ENCODE measurements around the gene RPTOR.

Gene RPTOR

DNA sequence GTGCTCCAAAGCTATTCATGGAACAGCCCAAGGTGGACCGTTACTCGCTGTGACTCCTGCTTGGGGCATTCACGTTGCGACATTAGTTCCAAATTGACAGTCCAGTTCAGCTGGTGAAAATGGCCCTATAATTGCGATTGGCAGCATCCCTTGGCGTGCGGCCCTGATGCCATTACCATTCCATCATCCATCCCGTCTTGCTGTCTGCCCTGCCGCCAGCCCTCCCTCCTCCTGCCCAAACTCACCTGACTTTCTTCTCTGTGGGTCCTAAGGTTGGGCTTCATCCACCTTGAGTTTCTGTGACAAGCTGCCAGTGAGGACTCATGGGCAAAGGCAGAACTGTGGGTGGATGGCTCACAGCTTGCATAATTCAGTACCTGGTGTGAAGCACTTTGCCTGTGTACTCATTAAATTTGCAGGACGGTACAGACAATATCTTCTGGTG is 104.6 kb downstream of the RPTOR start:
- FAIRE-seq: no peak

DNA sequence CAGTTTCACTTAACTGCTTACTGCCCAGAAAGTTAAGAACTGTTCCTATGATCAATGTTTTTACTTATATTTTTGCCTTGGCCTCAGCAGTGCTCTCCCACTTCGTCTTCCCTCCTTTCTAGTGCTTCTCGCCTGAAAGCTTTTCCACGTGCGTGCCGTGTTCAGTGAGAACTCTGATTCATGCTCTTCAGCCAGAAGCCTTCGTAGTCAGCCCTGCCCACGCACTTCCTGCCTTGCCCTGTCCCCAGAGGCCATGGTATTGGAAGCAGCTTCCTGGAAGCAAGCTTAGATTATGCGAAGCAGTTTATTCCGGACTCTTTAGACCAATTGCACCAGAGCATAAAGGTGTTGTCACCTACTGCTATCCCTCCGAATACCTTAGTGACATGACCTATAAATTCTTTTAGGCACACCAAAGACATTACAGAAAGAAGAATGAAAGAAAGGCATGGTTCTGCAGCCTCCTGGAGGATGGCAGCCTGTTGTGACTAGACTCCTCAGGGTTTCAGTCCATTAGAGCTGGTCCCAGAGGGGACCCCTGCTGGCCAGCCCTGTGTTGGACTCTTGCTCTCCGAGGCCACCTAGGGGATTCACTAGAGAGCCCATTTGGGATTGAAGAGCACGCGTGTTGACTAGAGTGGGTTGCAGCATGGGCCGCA is 105.2 kb downstream of the RPTOR start:
- FAIRE-seq: no peak

DNA sequence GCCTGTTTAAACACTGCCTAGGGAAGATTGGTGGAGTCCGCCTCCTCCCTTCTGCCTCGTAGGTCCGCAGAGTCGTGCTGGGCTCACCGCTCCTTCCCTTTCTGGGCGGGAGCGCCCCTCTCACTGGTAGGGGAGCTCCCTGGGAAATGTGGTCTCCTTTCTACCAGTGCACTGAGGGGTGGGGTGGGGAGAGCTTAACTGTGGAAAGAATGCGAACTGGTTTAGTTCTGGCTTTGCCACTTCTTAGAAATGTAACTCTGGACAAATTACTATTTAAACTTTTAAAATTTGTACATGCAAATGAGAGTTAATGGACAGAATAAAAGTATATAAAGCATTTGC is 105.7 kb downstream of the RPTOR start:
- FAIRE-seq: no peak

DNA sequence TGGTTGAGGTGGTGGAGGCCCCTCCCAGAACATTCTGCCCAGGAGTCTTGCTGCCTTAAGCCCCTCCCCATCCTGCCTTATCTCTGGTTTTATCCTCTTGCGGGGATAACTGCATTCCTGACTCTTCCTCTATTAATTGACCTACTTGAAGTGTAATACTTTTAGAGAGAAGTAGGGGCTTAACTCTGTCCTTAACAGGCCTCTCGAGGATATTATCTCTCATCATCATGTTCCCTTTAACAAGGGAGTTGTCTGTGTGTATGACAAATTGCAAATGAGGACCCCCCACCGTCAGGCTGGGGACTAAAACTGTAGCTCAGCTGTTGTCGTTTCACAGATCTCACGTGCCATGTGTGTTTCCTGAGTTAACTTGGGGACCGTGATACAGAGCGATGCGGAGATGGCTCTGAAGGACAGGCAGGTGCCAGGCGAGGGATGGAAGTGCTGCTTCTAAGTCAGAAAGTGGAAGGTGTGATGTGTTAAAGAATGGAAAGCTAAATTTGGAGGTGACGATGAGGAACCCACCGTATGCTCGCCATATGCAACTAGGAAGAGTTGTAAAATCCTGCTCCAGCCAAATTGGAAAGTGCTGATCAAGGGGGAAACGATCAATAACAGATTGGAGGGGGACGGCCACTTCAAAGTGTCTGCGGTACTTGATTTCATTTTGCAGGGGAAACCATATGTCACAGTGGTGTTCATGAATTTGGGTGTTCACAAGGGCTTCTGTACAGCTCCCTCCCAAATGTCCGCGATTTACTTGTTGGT is 106.3 kb downstream of the RPTOR start:
- no peak for FAIRE-seq

DNA sequence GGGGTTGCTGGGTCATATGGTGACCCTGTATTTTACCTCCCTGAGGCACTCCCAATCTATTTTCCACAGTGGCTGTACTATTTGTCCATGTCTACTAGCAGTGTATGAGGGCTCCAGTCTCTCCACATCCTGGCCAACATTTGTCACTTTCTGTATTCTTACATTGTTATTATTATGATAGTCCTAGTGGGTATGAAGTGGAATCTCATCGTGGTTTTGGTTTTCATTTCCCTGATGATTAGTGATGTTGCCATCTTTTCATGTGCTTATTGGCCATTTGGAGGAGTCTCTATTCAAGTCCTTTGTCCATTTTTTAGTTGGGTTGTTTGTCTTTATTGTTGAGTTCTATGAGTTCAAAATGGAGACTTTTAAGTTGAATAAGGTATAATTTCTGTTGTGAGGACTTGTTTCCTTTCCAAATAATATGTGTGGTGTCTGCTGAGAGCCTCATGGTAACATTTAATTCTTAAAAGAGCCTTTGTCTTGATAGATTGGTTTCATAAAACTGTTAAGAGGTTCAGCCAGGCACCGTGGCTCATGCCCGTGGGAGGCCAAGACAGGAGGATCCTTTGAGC is 108.2 kb downstream of the RPTOR start:
- FAIRE-seq: no peak

DNA sequence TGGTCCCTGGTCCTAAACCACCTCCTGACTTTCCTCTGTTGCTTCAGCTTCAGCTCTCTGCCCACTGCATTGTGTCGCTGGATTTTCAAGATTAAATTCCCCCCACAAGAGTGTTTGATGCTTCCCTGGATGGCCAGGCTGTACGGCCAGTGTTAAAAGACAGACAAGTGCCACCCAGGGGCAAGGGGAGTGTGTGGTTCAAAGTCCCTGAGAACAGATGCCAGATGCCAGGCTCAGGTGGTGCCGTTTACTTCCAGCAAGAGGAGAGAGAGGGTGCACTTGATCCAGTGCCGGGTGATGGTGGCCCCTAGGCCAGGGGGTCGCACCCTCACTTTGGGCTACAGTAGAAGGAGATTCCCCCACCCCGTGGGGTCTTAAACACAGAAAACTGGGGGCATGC is 109.2 kb downstream of the RPTOR start:
- FAIRE-seq: no peak

DNA sequence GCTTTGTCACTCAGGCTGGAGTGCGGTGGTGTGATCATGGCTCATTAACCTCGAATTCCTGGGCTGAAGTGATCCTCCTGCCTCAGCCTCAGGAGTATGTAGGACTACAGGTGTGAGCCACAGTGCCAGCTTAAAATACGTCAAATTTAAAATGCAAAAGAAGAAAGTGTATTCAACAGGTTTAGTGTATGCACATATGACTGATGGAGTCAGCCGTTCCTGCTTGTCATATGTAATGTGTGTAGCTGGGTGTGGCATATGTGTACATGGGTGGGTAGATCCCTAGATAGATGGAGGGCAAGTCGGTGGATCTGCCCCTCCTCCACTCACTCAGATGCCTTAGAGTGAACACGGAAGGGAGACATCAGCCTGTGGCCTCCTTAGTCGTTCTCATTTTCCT is 111.0 kb downstream of the RPTOR start:
- no peak for FAIRE-seq

DNA sequence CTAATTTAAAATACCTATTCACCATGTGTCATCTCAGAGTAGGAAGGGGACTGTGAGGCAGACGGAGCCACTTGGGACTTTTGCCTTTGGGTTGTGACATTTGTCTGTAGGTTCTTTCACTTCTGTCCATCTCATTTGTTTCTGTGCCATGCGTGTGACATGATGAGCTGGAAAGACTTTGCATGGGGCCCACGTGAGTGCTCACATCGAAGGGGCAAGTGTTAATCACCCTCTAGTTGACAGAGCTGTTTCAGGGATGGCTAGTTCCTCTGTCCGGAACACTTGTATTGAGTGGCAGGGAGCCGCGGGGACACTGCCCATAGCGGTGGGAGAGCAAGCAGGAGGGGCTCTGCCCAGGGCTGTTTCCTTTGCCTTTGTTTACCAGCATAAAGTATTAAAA is 112.0 kb downstream of the RPTOR start:
- FAIRE-seq: no peak

DNA sequence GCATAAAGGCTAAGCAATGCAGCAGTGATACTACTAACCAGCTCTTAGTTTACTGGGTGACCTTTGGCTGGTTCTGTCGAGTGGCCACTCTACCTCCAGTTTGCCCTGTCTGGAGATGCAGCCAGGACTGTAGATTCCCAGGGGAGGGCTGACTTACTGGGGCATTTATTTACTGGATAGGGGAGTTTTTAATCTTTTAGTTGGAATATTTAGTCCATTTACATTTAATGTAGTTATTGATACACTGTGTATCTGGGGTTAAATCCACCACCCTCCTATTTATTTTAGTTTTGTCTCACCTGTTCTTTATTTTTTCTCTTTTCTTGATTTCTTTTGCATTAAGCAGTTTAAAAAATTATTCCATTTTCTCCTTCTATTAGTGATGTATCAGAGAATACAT is 112.9 kb downstream of the RPTOR start:
- no peak for FAIRE-seq

DNA sequence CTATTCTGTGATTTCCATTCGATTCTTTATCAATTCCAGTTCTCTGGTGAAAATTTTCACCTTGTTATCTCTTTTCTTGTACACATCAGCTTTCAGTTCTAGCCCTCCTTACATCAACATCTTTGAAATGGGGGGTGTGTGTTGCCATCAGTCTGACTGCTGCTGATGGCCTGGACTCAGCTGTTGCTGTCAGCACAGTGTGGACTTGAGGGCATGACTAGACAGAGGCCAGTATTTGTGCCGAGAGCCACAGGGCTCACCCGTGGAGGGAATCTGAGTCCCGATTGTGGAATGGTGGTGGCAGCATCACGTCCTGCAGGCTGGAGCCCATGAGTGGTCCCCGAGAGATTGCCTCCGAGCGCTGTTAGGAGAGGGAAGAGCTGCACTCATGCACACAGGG is 114.2 kb downstream of the RPTOR start:
- FAIRE-seq: no peak

DNA sequence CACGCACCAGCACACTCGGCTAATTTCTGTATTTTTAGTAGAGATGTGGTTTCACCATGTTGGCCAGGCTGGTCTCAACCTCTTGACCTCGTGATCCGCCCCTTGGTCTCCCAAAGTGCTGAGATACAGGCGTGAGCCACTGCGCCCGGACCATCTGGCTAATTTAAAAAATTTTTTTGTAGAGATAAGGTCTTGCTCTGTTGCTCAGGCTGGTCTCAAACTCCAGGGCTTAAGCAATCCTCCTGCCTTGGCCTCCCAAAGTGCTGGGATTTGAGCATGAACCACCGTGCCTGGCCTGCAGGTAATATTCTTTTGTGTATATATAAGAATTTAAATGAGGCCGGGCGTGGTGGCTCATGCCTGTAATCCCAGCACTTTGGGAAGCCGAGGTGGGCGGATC is 115.0 kb downstream of the RPTOR start:
- FAIRE-seq: no peak

DNA sequence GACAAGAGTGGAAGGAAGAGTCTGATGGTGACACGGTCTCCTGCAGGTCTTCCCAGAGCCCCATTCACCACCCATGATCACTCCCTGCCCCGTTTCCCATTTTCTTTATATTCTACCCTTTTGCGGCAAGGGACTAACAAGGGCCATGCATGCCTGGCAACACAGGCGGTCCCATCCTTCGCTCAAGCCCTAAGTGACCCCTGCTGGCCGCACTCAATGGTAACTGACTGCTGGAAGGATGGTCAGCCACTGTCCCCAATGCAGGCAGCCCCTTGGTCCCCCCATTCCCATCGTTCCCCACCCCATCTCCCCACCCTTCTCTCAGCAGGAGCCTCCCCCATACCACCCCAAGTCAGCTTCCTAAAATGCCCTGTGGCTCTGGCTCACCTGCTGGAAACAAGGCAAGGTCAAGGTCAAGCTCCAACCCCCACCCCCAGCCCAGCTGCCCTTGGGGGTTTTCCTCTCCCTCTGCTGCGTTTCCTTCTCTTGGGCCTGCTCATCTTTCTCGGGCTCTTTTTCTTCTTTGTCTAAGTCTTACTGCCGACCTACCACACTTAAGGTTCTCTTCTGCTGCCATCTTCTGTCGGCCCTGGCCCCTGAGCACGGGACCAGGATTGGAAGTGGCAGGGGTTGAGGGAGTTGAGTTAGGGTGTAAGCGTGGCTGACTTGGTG is 116.0 kb downstream of the RPTOR start:
- FAIRE-seq: no peak

DNA sequence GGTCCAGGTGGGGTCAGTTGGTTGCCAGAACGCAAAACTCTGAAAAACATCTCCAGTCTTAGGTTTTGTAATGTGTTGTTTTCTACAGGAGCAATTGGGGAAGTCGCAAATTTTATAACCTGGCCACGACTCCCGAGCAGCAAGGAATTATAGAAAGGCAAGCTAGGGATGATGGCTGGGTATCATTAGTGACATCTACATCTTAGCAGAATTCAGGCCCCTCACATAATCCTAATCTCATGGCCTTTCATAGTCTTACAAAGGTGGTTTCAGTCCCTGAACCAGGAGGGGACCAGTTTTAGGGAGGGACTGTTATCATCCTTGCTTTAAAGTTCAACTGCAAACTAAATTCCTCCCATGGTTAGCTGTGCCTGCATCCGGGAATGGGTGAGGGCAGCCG is 117.9 kb downstream of the RPTOR start:
- FAIRE-seq: no peak

DNA sequence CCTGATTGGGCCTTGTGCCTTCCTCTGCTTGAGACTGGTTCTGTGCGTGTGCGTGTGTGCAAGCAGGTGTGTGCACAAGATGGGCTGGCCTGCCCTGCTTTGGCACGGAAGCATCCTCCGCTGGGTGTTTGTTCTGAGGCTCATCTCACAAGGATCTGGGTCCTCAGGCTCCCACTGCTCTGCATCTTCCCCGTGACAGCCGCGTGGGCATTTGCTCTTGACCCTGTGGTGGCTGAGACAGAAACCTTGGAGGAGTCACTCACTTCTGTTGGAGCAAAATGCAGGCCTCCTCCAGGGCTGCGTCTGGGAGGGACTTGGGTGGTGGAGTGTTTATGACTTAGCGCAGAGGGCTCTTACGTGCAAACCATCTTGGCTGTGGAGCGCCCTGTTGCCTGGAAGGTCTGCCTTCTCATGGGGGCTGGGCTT is 119.2 kb downstream of the RPTOR start:
- FAIRE-seq: no peak

DNA sequence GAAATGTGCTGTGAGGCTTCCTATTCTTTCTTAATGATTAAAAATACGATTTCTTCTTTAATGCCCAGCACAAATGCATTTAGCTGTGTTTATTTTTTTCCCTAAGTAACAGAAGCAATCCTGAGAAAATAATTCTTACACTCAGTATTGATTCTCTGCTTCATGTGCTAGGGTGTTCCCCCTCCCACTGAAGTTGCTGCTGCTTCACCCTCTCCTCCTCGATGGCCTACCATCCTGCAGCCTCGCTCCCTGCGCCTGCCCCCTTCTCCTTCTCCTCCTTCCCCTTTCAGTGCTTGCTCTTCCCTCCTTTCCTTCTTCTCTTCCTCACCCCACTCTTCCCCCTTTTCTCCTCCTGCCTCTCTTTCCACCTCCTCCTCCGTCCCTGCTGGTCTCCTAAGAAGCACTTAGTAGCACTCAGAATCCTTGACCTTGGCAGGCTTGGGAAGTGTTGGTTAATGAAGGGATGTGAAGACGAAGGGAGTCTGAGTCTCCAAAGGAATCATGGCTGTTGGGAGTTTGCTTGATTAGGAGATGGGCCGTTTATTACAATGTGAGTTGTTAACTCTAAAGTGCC is 119.7 kb downstream of the RPTOR start:
- FAIRE-seq: no peak

DNA sequence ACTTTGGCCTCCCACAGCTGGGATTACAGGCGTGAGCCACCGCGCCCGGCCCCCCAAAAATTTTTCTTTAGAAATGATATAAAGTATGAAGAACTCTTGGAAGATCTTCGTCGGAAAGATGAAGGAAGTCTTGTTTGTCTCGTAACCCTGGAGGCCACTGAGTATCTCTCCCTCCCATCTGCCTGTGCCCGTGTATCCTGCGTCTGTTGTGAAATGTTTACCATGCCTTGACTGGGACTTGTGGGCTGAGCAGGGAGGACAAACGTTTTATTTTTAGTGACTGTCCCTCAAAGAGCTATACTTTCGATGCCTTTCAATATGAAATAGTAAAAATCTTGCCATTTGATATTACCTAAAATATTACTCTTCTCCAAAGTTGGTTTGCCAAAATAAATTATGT is 121.2 kb downstream of the RPTOR start:
- FAIRE-seq: no peak

DNA sequence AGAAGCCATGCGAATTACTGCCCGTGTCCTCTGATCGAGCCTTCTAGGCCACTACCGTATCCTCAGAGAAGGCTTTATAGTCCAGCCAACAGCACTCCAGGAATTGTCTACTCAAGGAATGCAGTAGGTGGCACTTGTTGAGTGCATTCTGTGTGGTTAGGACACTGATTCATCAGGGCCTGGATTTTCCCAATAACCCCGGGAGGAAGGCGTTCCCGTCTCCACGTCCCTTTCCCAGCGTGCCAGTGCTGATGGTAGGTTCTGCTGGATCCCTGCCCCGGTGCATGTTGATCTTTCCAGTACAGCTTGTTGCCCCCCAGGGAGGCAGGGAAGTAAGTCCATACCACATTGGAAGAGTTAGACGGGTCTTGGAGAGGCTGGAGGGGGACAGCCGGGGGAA is 122.2 kb downstream of the RPTOR start:
- no peak for FAIRE-seq

DNA sequence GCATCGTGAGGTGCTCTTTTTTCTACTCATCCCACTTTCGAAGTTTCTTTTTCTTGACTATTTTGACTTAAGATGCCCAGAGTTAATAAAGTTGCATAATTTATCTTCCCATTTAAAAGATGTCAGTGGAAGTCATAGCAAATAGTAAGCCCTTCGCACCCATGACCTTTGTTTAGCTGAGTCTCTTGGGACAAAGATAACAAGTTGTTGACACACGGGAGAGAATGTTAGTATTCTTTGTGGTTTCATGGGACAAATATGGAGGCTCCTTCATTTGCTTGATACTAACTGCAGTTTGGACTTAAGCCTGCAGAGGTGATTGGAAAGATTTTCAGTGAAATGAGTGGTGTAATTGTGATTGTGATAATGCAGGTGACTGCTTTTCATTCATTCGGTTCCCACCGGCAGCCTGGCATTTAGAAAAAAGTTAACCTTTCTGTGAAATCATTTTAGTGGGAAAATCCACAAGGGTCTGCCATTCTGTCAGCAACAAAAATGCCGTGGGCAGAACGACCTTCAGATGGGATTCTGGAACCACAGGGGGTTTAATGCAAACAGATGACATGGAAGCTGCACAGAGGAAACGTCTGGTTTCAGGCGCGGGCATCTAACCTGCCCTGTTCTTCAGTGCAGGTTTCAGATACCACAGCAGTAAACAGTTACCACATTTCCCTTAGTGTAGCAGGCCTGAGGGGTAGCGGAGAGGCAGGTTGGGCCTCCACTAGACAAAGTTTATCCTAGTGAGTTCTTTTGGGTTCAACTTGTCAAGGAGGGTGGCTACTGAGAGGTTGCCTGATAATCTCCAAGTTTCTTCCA is 123.0 kb downstream of the RPTOR start:
- FAIRE-seq: no peak

DNA sequence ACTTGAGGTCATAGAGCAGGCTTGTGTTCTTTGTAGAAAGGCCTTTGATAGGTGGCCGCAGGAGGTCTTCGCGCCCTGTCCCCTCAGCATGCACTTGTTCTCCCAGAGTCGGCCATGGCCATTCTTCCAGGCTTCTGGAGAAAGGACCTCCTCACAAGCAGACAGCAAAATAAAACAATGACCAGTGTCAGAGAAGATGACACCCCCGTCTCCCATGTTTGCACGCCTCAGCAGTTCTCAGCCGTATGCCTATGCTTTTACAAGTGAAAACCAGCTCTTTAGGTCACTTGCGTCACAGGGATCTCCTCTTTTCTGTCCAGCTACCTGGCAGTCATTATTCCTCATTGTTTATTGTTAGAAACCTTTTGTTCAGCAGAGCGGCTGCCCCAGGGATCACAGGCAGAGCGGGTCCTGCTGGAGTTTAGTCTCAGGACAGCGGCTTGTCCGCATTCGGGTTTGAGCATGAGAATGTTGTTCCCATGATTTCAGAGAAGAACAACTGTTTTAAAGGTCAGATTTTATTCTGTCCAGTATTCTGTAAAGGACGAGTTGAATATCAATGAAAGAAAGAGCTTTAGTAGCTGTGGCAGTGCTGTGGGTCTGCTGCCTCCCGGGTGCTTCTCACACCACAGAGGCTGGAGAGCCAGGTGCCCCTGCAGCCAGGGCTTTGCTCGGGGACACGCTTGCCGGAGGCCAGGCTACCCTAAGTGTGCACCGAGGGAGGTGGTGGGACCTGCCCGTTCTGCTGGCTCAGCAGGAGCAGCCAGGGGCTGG is 123.9 kb downstream of the RPTOR start:
- FAIRE-seq: no peak

DNA sequence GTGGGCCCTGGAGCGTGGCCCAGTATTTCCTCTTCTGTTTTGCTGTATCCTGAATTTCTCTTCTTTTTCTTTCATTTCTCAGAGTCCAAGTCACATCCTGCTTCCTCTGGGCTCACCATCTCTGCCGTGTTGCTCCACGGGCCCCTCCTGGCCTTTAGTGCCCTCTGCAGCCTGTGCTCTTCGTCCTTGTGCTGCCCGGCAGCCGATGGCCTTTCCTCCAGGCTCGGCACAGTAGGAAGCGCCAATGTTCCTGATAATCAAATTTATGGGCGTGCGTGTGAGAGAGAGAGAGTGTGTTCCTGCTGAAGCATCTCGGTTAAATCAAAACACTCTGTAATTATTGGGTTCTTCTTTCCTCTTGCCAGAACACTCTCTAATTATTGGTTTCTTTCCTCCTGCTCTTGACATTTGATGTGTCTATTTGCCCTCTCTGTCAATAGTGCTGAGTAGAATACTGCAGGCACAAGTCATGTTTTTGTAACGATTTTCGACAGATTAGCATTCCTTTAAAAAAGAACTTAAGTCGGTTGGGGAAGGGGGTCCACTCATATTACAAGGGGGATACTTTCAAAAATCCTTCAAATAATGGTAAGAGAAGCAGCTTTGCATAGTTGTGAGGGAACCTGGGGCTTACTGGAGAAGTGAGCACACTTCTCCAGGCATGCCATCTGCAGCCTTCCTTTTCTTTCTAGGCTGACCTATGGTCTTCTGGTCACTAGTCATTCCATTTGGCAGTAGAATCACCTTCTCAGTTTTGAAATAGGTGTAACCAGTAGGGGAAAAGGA is 126.6 kb downstream of the RPTOR start:
- FAIRE-seq: no peak

DNA sequence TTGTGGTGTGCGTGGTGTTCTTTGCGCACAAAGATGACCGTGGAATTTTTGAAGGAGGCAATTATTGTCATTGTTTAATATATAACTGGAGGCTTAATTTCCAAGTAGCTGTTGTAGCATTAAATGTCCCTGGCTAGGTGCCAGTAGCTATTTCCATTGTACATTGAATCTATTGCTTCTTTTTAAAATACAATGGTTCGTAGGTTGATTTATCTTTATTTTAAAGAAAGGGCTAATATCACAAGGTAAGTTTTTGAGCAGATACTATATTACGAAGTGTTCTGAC is 127.1 kb downstream of the RPTOR start:
- no peak for FAIRE-seq

All from G401.6 (cell line).